GM19328 (cell line): ENCODE data around the gene RXRA.
"Not testable (repeated sequence)": the region's sequence is repeated elsewhere in the genome, so short reads cannot be mapped to it uniquely, and the experiment has no call there.

Experiments
- ATAC-seq: cut with Tn5 transposase; IDR thresholded peaks from one replicate; pipeline ENCODE4 v1.9.1; 2021; ENCODE audit warnings: mild to moderate bottlenecking, moderate library complexity; ENCODE audit not compliant: unreplicated experiment

The RXRA gene

DNA sequence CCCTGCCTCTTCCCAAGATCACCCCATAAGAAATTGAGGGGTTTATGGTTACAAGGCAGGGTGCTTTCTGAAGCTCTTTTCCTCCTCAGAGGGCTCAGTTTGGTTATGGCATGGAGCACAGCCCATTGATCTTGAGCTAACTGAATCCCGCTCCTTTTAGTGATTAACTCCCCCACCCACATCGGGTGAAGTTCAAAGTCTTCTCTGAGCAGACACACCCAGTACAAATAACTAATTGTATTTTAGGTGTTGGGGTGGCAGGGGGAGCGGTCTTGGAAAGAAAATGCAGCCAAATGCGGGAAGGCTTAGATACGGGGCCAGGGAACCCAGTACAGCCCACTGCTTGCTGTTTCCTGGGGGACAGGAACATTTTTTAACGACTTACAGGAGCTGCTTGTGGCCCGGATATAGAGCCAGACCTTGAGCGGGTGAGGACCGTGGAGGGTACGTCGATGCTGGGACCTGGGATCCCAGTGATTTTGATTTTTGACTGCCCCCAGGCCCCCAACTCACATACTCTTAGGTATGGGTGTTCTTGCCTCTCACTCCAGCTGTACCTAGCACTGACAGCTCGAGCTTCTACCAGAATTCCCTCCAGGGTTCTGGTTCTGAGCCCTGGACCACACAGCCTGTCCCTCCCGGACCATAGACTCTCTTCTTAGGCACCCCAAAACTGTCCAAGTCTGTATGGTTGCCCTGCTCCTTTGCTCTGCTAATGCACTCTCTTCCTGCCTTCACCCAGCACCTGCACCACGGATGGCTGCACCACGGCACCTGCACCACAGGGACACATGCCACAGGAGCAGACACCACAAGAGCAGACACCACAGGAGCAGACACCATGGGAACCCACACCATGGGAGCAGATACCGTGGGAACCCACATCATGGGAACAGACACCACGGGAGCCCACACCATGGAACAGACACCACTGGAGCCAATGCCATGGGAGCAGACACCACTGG is 18.3 kb upstream of the RXRA start:
- ATAC-seq, result no peak

DNA sequence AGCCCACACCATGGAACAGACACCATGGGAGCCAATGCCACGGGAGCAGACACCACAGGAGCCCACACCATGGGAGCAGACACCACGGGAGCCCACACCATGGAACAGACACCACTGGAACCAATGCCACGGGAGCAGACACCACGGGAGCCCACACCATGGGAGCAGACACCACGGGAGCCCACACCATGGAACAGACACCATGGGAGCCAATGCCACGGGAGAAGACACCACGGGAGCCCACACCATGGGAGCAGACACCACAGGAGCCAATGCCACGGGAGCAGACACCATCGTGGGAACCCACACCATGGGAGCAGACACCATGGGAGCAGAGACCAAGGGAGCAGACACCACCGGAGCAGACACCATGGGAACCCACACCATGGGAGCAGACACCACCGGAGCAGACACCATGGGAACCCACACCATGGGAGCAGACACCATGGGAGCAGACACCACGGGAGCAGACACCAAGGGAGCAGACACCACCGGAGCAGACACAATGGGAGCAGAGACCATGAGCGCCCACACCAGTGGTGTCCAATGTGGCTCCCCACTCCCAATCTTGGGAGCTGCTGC is 17.5 kb upstream of the RXRA start:
- not testable (repeated sequence) for ATAC-seq

DNA sequence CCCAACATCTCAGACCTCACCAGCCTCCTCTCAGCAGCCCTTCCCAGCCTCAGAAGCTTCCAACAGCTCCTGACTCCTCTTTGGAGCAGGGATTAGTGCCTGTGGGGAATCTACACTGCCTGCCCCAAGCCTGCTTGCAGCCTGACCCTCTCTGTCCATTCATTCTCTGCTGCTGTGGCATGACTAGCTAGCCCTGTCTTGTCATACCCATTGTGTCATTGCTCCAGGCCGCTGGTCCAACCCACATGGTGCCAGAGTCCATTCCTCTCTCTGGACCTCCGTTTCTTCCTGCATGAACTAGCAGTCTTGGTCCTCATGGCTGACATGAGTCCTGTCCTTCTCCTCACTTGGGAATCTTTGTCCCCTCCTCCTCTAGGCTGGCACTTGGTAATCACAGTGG is 12.8 kb upstream of the RXRA start:
- no peak for ATAC-seq

DNA sequence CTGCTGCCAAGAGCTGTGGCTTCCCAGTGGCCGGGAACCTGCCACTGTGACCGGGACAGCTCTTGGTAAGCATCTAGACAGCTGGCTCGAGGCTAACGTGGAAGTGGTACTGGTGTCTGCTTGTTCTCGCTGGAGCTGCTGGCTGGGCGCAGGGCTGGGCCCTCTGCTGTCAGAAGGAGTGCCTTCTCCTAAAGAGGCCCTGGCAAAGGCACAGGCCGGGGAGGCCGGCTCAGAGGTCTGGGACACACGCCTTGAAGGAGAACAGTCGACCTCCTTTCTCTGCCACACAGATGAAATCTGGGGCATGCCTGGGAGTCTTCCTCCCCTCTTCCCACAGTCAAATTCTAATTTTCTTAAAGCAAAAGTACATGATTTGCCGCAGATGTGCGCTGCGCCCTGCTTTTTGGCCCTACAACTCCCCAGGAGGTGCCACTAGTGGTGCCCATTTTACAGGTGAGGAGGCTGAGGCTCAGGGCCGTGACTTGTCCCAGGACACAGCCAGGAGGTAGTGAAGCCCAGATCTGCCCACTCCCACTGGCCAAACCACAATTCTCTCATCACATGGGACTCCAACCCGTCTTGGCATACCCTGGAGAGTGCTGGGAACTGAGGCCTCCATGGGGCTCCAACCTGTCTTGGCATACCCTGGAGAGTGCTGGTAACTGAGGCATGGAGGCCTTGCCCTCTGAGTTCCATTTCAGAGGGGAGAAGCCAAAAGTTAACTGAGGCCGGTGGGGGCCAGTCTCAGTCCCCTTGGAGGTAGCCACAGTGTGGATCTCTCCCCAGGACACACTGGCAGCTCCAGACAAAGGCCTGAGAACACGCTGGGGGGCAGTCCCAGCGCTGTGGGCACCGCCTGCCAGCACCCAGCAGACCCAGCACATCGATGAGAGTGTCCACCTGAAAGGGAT is 12.0 kb upstream of the RXRA start:
- ATAC-seq, result no peak

DNA sequence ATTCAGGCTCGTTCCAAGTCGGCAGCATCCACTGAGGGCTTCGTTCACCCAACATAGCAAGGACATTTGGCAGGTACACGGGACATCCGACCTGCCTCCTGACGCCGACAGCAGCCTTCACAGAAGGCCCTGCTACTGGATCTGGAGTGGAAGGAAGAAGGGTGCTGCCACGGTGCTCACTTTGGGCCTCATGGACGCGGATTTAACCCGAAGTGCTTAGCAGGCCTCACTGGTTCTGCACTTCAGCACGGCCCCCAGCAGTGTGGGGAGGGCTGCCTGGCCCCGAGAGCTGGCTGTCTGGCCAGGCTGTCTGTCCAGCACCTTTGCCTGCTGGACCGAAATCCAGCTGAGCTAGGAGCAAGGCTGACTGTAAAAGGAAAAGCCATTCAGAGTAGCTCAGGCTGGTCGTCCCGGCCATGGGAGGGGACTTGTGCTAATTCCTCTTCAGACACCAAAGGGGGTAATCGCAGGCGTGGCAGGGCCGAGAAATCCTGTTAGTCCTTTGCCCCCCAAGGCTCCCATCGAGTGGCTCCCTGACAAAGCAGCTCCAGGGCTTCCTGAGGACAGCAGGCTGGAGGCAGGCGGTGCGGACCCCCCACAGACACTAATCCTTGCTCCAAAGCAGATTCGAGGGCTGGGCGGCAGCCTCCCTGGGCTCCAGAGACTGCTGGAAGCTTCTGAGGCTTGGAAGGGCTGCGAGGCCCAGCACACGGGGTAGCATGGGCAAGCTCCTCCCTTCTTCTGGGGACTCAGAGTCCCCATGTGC is 11.1 kb upstream of the RXRA start:
- ATAC-seq, result no peak

DNA sequence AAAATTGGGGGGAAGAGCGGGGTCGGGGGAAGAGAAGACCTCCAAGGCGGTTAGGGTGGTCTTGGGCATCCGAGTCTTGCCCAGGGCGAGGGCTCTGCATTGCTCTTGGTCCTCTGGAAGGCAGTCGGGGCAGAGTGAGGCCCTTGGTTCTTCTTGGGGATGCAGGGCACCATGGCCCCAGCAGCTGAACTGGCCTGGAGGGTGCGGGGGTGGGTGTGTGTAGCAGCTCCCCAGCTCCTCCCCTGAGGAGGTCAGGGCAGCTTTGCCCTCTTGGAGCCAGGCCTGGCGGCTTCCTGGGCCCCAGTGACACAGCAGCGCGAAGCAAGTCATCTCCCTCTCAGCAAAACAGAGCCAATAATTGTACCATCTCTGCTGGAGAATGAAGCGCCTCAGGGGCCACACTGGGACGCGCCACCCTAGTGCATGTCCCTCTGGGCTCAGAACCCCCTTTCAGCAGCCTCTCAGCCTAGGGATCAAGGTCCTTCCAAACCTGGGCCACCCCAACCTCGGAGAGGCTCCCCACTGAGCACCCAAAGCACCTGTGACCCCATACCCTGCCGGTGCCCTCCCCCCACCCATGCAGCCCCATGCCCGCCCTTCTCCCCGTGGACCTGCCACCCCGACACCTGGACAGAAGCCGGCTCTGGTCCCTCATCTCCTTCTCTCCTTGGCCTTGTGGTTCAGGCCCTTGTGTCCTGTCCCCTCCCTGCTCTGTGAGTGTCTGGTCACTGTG is 10.4 kb upstream of the RXRA start:
- no peak for ATAC-seq

DNA sequence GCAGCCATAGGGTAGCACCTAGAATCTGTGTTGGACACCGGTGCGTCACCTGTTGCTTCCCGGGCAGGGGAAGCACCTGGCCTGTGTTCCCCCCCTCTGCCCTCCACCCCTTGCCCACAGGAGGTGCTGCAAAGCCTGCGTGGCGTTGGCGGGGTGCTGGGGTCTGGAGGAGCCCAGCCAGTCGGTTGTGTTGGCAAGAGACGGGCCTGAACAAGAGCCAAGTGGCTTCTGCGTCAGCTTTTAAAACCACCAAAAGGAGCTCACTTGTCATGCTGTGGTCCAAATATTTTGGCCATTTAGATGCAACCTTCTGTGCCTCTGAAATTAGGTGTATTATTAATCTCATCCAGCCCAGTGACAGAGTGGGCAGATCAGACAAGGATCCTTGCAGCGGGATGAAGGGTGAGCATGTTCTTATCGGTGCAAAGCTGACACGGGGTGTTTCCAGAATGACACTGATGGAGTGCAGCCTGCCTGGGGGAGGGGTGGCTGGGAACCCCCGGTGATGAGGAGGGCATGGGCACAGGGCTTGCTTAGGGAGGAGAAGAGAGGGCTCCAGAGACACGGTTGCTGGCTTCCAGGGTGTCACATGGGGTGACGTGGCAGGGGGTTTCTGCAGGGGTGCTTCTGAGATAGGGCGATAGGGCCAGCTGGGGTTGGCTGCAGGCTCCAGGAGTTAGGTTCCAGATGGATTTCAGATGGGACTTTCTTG is 9.7 kb upstream of the RXRA start:
- ATAC-seq, result no peak

DNA sequence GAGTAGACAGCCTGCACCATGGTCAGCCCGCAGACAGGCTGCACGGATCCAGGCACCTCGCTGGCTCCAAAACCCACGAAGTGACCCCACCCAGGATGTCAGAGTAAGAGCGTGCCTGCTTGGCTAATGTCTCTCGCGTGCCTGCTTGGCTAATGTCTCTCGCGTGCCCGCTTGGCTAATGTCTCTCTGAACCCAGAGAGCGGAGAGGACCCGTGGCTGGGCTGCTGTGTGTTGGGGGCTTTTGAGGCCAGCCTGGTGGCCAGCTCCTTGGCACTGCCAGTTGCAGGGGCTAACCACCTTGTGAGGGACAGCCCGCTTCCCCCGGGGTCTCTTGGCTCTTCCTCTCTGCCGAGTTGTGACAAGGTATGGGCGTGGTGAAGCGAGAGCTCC is 8.9 kb upstream of the RXRA start:
- ATAC-seq, result no peak

DNA sequence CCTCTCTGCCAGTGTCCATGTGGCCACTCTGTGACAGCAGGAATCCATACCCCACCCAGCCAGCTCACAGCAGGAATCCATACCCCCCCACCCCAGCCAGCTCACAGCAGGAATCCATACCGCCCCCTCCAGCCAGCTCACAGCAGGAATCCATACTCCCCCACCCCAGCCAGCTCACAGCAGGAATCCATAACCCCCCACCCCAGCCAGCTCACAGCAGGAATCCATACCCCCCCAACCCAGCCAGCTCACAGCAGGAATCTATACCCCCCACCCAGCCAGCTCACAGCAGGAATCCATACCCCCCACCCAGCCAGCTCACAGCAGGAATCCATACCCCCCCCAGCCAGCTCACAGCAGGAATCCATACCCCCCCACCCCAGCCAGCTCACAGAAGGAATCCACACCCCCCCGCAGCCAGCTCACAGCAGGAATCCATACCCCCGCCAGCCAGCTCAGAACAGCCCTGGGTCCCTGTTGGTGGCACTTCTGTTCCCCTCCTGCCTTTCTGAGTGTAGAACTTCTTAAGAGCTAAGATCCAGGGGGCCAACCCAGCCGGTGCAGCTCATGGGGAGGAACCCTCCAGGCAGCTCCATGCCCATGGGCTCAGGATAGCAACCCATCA is 8.4 kb upstream of the RXRA start:
- ATAC-seq, result no peak

DNA sequence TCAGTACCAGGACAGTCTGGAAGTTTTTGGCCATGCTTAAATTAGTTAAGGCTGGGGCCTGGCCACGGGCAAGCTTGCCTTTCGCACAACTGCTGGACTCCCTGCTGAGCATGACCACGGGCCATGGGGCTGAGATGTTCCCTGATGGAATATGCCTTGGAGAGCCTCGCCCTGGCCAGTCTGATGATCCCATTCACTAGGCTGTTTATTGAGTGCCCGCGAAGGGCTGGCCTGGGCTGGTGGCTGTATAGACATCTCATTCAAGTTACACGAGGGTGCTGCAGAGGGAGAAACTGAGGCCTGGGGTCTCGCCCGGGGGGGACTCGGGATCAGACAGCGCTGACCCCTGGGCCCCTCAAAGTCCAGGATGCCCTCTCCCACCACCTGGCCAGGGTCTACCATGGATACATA is 7.8 kb upstream of the RXRA start:
- ATAC-seq, result no peak

DNA sequence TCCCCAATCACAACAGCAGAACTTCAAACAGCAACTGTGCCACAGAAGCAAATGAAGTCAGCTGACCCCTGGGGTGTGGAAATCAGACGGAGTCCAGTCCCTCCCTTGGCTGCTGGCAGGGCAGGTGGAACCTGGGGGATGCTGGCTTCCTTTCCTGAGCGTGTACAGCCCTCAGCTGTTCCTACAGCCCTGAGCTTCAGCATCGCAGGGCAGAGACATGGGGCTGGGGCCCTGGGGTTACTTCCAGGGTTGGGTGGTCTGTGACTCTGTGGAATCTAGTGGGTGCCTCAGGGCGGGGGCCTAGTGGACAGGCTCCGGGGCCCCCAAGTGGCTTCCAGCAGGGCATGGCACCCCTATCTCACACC is 7.3 kb upstream of the RXRA start:
- no peak for ATAC-seq

DNA sequence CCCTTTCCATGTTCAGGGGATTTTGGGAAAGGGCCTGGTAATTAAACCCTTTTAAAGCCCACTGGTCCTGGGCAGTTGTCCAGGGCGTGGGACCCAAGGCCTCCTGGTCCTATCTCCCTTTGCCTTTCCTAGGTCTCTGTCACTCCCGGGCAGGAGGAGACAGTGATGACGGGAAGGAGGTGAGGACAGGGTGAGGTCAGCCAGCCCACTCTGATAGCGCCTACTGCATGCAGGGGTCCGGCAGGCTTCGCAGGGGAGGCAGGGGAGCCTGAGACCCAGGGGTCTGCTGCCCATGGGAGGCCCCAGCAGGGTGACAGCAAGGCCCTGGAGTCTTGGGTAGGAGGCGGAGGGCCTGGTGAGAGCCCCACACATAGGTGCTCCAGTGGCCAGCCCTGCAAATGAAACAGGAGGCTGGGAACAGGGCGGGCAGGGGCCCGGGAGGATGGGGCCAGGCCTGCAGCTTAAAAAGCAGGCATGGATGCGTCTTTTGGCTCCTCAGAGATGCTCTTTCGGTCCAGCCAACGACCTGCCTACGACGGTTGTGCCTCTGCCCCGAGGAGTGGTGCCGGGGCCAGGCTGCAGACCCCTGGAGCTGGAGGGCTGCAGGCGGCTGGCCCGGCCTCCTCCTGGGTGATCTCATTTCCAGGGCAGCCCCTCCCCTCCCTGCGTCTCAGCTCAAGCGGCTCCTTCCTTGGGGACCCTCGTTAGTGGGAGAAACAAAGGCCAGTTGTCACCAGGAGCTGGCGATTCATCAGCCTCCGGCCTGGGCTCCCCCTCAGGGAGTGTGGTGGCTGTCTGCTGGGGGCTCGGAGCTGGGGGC is 6.7 kb upstream of the RXRA start:
- ATAC-seq, result no peak

DNA sequence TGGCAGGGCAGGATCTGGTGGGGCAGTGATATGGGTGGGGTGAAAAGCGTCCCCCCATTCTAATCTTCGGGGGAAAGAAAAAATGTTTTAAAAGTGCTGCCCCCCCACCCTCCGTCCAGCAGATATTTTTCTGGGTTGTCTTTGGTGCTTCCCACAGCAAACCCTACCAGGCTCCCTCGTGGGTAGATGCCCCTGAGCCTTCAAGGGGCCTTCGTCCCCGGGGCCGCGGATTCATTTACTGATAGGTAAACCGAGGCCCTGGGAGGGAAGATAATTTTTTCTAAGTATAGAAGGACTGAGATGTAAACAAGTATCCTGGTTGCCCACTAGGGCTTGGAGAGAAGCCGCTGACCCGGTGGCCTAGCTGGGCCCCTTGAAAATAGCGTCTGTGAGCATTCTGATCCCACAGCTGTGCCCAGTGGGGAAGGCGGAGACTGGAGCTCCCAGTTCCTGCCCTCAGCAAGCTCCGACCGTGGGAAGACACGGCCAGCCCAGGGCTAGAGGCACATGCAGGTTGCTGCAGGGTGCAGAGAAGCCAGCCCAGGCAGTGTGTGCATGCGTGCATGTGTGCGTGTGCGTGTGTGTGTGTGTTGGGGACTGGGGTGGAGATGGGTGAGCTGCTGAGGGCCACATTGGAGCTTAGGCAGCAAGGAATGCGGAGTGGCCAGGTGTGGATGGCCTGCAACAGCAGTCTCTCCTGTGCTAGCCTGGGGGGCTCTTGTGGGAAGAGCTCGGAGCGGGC is 6.0 kb upstream of the RXRA start:
- ATAC-seq, result no peak

DNA sequence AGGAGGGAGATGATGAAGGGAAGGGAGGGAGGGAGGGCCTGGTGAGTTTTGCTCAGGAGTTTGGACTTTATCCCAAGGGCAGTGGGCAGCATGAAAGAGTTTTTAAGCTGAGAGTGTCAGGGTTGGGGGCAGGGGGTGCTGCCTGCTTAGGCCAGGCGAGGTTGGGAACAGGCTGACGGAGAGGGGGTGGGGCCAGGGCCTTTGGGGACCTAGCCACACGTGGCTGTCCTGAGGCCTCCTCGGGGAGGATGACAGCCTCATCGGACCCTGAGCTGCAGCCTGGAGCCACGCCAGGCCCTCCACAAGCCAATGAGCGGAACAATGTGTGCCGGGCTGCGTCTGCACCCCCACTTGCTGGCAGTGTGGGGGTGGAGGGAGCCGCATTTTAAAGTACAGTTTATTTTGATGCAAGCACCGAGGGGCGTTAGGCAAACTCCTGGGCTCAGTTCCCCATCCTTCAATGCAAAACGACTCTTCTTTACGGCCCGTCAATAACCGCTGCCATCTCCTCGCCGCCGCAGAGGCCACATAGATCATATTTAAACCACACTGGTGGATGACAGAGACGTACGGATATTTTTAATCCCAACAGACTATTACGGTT is 5.3 kb upstream of the RXRA start:
- no peak for ATAC-seq

DNA sequence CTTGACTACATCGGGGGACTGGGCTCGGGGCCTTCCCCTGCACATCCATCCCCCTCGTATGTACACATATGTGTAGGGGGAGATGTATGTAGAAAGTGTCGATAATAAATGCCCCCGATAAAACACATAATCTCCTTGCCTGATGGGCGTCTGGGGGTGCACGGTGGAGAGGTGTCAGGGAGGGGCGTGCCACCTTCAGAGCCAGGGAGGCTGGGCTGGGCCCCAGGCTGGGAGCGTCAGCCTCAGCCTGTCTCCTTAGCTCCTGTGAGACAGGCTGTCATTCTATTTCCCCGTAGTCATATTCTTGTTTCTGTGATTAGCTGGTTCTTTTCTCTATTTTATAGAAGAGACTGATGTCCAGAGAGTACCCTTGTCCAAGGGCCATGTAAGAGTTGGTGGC is 4.7 kb upstream of the RXRA start:
- no peak for ATAC-seq

DNA sequence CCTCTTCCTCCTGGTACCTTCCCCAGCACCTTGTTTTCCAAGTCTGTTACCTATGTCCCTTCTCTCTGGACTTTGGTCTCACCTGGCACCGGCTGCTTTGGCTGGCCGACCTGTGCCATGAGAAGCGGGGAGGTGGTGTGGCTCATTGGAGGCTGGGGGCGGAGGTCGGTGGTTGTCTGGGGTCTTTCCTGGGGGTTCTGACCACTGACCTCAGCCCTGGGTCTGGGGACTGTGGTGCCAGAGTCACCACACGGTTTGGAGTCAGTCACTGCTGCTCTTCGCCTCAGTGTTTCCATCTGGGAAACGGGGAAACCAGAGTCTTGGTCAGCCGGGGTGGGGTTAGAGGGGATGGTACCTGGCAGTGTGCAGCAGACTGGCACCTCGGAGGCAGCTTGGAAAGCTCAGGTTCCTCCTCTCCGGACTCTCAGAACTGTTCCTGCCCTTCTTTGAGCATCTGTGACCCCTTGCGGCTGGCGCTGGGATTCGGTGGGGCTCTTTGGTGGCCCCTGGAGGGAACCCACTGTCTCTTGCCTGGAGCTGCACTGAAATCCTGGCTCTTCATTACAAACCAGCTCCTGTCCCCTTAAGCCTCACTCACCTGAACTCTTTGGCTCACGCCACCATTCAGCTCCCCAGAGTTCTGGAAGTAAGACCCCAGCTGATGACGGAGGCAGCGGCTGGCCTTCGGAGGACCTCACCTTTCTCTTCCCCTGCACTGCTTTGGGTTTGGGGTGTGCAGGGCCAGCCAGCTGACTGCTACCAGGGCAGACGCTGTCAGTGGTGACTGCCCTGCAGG is 4.1 kb upstream of the RXRA start:
- ATAC-seq, result no peak
